SK-N-SH treated with all-trans-retinoic acid at 6 μM for 48 hours (cell line): ENCODE data around the gene EPN1.
"Not testable (repeated sequence)": the region's sequence is repeated elsewhere in the genome, so short reads cannot be mapped to it uniquely, and the experiment has no call there.

Experiments
- GLIS3 ChIP-seq: fragments of 250-450 bp; sonication (Bioruptor Pico); IDR thresholded peaks from 2 replicates; pipeline ENCODE4 v1.5.0; 2020; ENCODE audit warnings: mild to moderate bottlenecking, moderate library complexity
- ZFP3 ChIP-seq: fragments of 250-450 bp; sonication (Bioruptor Pico); IDR thresholded peaks from 2 replicates; pipeline ENCODE4 v1.5.0; 2020; ENCODE audit warnings: mild to moderate bottlenecking, moderate library complexity
- ZNF565 ChIP-seq: fragments of 450-650 bp; formaldehyde crosslinking; conservative IDR thresholded peaks from 2 replicates; pipeline ENCODE4 v1.5.0; 2020; ENCODE audit warnings: low read depth, mild to moderate bottlenecking, moderate library complexity

GRCh38 chr19:55758797-55759196 is 83.8 kb downstream of the EPN1 start, which contains the start of gene RFPL4A:
- TF ChIP-seq GLIS3; ZFP3 (CRISPR knock-in tag); ZNF565 (CRISPR knock-in tag): not testable (repeated sequence)
